ENCODE data around the gene BLM.
"Not testable (repeated sequence)": the region's sequence is repeated elsewhere in the genome, so short reads cannot be mapped to it uniquely, and the experiment has no call there.

Gene BLM

DNA sequence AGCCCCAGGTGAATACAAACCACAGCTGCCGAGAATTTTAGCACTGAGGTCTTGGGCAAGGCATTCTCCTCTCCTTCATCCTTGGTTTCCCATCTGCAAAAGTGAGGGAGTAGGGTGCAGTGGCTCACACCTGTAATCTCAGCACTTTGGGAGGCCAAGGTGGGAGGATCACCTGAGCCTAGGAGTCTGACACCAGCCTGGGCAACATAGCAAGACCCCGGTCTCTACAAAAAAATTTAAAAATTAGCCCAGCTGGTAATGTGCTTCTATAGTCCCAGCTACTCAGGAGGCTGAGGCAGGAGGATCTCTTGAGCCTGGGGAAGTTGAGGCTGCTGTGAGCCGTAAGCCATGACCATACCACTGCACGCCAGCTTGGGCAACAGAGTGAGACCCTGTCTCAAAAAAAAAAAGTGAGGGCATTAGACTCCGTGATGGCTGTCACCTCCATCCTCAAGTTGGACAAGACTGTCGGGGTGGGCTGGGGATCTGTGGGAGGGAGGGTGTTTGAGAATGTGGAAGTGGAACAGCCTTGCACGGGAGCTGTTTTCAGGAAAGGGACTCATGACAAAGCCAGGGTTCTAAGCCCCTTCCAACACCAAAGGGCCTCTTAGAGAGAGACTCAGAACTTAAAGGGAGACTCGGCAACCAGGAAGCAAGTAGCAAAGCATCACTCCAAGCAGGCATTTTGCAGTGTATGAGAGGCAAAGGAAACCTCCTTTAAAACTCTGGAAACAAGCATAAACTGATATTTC, 105.2 kb downstream of the BLM start:
- no peak for DNase-seq (ENCODE audit: low spot score)

DNA sequence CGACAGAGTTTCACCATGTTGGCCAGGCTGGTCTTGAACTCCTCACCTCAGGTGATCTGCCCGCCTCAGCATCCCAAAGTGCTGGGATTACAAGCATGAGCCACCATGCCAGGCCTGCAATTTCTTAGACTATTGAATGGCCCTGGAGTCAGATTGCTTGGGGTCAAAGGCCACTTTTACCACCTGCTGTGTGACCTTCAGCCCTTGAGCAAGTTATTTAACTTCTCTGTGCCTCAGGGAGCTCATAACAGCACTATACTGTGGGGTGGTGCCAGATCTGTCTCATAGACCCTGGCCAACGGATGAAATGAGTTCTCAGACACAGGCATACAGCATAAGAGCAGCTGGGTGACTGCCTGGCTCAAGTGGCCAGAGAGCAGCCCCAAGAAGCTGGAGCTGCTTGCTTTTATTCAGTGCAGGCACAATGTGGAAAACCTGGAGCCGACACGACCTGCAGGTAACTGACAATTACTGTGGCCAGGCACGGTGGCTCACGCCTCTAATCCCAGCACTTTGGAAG, 106.4 kb downstream of the BLM start:
- no peak for DNase-seq (ENCODE audit: low spot score)

DNA sequence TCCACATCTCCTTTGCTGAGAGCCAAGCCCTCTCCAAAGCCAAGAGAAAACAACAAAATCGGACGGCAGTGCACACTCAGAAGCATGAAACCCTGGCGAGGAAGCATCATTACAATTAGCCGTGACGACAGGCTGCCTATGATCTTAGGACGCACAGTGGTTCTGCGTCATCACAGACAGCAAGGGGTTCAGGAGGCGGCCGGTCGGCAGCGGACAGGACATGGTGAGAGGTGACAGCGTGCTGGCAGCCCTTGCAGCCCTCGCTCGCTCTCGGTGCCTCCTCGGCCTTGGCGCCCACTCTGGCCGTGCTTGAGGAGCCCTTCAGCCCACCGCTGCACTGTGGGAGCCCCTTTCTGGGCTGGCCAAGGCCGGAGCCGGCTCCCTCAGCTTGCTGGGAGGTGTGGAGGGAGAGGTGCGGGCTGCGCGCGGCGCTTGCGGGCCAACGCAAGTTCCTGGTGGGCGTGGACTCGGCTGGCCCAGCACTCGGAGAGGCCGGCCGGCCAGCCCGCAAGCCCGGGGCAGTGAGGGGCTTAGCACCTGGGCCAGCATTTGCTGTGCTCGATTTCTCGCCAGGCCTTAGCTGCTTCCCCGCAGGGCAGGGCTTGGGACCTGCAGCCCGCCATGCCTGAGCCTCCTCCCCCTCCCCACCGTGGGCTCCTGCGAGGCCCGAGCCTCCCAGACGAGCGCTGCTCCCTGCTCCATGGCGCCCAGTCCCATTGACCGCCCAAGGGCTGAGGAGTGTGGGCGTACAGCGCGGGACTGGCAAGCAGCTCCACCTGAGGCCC, 108.2 kb downstream of the BLM start:
- DNase-seq (ENCODE audit: low spot score) = not testable (repeated sequence)

DNA sequence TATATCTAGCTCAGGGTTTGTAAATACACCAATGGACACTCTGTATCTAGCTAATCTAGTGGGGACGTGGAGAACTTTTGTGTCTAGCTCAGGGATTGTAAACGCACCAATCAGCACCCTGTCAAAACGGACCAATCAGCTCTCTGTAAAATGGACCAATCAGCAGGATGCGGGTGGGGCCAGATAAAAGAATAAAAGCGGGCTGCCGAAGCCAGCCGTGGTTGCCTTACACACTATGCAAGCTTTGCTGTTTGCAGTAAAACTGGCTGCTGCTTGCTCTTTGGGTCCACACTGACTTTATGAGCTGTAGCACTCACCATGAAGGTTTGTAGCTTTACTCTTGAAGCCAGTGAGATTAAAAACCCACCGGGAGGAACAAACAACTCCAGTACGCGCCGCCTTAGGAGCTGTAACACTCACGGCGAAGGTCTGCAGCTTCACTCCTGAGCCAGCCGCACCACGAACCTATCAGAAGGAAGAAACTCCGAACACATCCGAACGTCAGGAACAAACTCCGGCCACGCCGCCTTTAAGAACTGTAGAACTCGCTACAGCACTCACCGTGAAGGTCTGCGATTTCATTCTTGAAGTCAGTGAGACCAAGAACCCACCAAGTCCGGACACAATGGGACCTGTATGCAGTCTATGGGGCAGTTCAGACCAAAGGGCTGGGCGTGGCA, 109.2 kb downstream of the BLM start:
- not testable (repeated sequence) for DNase-seq (ENCODE audit: low spot score)

DNA sequence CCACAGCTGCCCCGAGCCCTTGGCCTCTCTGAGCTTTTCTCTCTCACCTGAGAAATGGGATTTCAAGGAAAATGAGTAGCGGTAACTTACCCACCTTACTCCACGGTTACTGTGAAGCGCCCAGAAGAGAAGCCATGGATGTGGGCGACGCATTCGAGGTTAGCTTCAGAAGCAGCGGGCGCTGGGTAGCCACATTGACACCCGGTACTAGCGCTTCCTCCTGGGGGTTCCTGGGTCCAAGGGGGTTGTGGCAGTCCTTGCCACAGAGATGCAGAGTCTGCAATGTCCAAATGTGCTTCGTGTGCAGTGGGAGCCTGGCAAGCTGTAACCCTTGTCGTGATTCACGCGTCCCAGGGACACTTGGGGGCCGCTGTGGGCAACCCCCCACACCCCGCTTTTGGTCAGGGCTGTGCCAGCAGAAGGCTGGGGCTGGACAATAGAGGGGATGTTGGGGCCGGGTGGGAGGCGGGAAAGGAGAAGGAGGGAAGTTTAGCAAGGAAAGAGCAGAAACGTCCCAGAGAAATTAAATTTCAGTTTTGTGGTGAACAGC, 109.8 kb downstream of the BLM start:
- DNase-seq (ENCODE audit: low spot score) = no peak

DNA sequence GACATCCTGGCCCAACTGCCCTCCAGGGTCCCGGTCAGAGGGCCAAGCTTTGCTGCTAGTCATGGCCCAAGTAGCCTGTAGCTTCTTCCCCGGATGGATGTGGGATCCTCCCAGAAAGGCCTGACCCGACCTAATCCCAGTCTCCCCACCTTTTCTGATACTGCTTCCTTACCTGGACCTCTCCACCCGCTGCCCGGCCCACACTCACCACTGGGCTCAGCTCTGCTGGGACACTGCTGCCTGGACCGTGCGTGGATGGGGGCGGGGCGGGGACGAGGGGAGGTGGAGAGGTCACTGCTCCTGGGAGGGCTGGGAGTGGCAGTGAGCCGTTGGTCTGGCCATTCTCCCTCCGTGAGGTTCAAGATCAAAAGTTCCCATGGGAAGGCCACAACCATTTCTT, 111.0 kb downstream of the BLM start:
- DNase-seq (ENCODE audit: low spot score) = no peak

DNA sequence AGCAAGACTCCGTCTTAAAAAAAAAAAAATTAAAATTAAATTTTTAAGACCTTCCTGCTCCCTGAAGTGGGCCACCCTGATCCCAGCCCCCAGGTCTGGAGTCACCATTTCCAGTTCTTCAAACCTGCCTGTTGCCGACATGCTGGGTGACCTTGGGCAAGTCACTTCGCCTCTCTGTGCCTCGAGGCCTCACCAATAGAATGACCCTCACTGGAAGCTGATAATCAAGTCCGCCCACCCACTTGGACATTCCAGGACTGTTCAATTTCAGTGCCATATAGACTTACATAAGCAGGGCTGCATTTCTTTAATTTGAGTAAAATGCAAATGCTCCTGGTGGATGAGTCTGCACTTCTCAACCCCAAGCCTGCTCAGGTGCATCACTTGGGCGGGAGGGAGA, 112.0 kb downstream of the BLM start:
- no peak for DNase-seq (ENCODE audit: low spot score)

DNA sequence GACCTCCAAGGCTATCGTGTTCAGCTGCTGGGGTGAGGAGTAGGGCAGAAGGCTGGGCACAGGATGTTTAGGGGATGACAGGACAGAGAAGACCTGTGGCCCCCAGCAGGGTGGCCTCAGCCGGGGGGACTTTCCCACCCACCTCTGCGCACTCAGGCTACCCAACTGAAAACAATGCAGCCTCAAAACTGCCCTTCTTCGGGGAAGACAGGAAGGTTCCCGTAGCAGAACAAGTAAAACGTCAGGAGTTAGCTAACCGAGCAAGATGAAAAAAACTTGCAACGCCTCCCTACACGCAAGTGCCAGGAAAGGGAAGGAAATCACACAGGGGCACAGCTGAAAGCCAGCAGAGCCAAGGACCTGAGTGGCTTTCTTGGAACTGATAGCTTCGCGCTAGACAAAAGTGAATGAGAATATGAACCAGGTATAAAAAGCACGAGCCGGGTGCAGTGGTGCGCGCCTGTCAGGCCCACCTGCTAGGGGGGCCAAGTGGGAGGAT, 112.8 kb downstream of the BLM start:
- no peak for DNase-seq (ENCODE audit: low spot score)

DNA sequence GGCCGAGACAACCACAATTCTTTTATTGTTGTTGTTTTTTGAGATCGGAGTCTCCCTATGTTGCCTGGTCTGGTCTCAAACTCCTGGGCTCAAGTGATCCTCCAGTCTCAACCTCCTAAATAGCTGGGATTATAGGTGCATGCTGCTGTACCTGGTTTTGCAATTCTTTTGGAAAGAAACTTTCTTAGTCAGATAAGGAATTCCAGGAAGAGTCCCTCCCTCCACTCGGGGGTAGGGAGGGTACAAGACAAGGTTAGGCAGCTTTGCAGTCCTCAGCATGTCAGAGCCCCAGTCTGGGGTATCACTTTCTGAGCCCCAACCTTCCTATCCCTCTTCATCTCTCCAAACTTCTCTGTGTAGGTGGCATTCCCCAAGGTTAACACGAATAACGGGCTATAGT, 117.5 kb downstream of the BLM start:
- DNase-seq (ENCODE audit: low spot score) = no peak

DNA sequence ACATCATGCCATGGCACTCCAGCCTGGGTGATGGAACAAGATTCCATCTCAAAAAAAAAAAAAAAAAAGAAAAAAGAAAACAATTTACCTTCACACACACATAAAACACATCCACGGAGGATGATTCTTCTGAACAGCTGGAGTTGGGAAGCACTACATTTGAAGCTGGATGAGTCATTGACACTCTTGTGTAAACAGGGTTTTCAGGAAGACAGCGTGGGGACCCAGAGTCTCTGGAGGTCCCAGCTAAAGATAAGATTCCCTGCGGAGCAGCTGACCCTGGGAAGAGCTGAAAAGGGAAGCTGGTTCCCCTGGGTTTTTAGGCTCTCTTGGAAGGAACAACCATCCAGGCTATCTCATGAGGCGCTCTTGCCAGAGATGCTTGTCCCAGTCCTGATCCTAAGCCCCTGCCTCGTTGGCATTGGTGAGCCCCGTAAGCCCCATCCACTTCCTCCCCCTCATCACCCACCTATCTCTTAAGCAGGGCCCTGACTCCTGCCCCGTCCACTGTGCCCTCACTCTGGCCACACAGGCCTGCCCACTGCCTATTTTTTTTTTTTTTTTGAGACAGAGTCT, 119.2 kb downstream of the BLM start:
- peak; percentile 77 for DNase-seq (ENCODE audit: low spot score)

DNA sequence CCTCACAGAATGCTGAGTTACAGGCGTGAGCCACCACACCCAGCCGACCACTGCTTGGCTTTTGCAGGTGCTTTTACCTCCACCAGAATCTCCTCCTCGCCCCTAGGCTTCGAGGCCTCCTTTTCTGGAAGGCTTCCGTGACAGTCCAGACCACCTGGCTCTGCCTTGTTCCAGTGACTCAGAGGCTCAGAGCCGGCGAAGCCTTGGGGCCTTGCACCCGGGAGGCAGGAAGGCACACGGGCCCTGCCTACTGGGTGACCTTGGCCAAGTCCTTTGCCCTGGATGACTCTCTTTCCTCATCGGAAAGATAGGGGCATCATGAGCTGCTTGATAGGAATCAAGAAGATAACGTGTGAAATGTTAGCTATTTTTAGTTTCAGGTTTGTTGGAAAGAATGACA, 119.9 kb downstream of the BLM start:
- DNase-seq (ENCODE audit: low spot score) = no peak

DNA sequence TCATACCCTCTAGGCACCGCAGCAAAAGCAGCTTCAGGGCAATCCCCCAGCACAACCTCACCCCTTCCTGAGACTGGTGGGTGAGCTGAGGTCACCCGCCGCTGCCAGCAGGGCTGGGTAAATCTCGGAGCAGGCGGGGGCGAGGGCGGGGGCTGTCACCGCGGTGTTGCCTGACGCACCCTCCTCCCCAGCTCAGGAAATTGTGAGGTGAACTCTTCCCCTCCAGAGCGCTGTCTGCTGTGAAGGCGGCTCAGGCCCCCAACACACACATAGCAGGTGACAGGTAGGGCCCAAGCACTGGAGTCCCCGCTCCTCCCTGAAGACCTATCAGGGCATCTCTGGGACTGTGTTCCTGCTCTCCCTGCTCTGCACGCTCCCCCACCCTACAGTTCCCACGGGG, 121.0 kb downstream of the BLM start:
- DNase-seq (ENCODE audit: low spot score) = no peak

DNA sequence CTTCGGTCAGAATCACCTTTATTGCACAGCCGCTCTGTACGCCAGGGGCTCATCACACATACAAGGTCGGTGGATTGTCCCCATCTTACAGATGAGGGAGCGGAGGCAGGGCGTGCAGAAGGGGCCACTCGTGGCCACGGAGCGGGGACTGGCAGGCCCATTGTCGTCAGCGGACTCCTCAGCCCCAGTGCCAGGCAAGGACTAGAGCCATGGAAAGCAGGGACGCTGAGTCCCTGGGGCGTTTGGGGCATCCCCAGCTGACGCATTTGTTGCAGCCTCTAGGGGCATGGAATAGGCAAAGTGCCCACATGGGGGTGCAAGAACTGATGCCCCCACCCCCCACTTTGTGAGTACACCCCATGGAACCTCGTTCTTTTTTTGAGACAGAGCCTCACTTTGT, 121.4 kb downstream of the BLM start:
- no peak for DNase-seq (ENCODE audit: low spot score)

DNA sequence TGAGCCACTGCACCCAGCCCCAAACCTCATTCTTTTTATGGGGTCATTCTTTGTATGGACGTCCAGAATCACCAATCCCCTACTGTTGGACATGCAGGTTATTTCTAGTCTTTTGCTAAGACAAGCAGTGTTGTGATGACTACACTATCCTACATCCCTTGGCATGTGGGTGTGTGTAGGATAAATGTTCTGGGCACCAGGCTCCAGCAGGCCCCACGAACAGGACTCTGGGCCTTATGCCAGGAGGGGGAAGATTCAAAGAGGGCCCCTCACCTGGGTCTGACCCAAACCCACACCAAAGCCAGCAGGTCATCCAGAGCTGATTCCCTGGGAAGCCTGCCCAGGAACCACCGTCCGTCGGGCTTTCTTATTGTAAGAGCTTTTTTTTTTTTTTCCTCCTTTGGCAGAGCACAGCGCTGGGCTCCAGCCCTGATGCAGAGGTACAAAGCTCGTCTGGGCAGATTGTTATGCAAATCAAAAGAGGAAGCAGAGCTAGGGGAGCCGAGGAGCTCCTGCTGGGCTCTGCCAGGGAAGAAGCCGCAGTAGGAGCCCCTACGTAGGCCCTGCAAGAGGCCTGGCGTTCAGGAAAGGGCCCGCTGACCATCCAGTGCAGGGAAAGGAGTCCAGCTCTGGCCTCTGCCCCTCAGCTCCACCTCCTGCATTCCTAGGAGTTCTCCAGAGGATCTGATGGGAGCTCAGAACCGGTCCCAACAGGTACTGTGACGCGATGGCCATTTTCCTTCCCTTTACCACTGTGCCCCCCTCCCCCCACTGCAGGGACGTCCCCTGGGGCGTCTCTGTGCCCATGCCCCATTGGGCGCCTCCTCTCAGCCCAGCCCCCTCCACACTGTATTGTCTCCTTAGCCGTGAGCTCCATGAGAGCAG, 122.3 kb downstream of the BLM start:
- DNase-seq (ENCODE audit: low spot score) = no peak

DNA sequence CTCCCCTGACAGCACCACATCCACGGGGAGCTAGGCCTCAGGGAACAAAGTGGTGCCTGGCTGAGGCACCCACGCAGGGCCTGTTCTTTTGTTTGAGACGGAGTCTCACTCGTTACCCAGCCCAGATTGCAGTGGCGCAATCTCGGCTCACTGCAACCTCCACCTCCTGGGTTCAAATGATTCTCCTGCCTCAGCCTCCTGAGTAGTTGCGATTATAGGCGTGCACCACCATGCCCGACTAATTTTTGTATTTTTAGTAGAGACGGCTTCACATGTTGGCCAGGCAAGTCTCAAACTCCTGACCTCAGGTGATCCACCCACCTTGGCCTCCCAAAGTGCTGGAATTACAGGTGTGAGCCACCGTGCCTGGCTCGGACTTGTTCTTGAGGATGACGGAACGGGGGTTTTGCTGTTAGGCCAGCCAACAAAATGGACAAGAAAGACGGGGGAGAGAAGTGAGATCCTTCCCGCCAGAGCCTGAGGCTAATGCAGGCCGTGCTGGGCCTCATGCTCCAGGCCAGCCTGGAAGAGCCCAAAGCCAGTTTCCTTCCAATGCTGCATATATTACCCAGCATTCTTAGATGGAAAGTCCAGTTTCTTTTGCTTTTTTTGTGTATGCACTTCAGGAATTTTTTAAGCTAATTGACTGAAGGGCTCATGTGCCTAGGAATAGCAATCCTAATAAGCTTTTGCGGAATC, 123.2 kb downstream of the BLM start:
- DNase-seq (ENCODE audit: low spot score) = no peak

DNA sequence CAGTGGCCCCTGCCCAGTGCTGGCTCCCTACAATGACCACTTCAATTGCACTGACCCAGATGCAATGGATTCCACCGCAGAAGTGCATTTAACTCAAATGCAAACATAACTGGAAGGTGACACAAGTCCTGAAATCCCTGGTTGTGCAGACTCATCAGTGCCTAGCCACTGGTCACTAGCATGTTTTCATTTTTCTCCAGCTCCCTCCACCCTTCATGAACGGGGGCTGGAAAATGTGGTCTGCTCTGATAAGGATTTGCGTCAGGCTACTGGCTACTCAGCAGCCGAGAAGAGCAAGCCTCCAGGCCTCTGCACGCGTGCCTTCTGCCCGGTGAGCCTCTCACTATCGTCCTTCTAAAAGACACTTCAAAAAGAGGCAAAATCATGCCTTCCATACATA, 123.8 kb downstream of the BLM start:
- DNase-seq (ENCODE audit: low spot score) = no peak

DNA sequence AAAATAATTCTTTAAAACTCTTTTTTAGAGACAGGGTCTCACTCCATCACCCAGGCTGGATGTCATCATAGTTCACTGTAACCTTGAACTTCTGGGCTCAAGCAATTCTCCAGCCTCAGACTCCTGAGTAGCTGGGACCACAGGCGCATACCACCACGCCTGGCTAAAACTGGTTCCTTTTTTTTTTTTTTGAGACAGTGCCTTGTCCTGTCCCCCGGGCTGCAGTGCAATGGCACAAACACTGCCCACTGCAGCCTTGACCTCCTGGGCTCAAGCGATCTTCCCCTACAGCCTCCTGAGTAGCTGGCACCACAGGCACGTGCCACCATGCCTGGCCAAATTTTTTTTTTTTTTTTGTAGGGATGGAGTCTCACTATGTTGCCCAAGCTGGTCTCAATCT, 127.5 kb downstream of the BLM start:
- DNase-seq (ENCODE audit: low spot score) = no peak

DNA sequence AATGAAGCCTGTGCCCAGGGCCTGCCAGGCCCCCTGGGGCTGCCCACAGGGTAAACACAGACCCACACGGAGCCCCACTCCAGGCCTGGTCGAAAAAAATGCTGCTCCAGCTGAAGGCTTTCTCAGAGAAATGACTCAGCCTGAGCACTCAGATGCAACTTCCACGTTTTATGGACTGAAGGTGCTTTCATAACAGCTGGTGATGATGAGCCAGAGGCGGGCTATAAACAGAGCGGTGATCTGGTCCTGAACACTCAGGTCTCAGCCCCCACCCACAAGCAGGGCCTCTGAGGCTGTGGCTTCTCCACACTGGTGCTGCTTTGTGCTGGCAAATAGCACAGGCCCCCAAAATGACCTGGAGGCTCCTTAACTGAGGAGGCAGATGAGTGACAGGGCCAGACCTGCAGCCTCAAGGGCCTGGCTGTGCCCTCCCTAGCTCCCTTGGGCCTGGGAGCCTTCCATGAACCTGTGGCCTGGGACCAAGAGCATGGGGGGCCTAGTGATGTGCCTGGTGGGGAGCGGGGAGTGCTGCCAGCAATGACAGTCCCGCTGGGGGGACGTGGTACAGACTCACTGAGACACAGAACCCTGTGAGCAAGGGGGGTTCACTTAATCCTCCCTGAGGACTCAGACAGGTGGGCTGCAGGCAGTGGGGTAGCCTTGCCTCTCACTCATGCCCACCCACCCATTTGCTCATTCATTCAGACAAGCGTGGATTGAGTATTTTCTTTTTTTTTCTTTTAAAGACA, 128.2 kb downstream of the BLM start:
- DNase-seq (ENCODE audit: low spot score) = peak; percentile 78

DNA sequence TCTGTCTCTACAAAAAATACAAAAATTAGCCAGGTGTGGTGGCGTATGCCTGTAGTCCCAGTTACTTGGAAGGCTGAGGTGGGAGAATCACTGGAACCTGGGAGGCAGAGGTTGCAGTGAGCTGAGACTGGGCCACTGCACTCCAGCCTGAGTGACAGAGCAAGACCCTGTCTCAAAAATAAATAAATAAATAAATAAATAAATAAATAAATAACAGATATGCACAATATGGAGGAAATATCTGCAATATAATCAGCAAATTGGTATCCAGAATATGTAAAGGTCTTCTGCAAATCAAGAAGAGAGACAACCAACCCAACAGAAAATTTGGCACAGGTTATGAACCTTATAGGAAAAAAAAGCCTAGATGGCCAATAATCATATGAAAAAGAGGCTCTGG, 132.3 kb downstream of the BLM start:
- not testable (repeated sequence) for DNase-seq (ENCODE audit: low spot score)

DNA sequence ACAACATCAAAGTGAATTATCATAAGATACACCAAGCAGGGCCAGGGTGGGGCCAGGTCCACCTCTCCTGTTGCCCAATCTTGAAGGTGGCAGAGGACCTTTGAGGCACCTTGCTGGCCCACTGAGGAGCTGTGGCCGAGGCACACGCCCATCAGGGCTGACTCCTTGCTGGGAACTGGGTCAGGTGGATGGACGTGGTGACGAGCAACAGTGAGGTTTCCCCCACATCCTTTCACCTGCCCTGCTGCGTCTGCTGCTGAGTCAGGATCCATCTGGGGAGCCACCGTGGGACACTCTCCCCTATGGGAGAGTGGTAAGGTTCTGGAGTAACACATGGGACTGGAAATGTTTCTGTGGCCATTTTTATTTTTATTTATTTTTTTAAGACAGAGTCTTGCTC, 134.0 kb downstream of the BLM start:
- DNase-seq (ENCODE audit: low spot score) = no peak
